ENCODE results near the gene OMP.

Gene OMP

GRCh38 chr11:77152846-77153245 is 50.2 kb downstream of the OMP start:
- no peak for DNase-seq (ENCODE audit: low read depth)
- H3K4me3 ChIP-seq (ENCODE audit: low read length): no peak overlapping the region
- no peak for TF ChIP-seq CTCF (conservative IDR thresholded peaks at IDR 0.05; ENCODE audit: low read depth, low read length)
